GM18870 (cell line): ENCODE results near the gene CIROP.

Source experiments
- ATAC-seq: cut with Tn5 transposase; IDR thresholded peaks from one replicate; pipeline ENCODE4 v1.9.1; 2021; ENCODE audit warnings: moderate library complexity; ENCODE audit not compliant: unreplicated experiment

The CIROP gene

GRCh38 chr14:23052182-23052623 lies 52.6 kb downstream of the CIROP start:
- ATAC-seq: no peak

GRCh38 chr14:23051141-23052057 lies 53.4 kb downstream of the CIROP start:
- ATAC-seq: no peak
